ENCODE data around the gene CSMD2.

CSMD2 gene

GRCh38 chr1:33623811-33624210 lies 541.2 kb downstream of the CSMD2 start:
- no peak for DNase-seq

- no peak for DNase-seq
Observed at GRCh38 chr1:33622757-33623156, 542.3 kb downstream of the CSMD2 start.

DNA sequence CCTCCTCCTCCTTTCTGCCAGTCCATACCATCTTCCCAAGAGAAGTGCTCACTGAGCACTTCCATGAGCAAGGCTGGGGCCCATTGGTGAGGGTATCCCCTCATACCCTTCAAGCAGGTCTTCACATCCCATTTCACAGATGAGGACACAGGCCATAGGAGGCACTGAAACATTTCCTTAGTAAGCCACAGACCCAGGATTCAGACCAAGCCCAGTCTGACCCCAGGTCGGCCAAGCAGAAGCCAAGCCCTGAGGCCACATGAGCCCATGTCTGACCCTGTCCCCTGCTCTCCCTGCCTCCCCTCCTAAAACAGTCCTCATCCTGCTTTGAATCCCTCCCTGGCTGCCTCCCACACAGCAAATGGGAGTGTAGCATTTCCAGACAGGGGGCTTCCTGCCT lies 546.4 kb downstream of the CSMD2 start:
- DNase-seq, result no peak

- DNase-seq, result no peak
Observed at GRCh38 chr1:33617451-33617850, 547.6 kb downstream of the CSMD2 start.

DNA sequence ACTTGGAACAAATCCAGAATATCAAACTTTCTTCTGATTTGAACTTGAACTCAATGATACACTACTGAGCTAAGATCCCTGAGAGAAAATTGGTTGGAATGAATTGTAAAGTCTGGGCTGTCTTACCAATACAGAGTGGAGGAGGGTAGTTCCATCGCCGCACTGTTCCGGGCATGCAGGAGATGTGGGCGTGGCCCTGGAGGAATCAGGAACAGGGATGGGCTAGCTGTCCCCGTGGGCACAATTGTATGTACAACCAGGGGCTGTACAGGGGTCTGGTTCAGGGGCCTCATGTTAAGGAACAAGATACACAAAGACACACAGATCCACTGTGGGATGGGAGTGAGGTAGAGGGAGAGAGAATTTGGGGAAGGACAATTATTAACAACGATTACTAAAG lies 548.2 kb downstream of the CSMD2 start:
- no peak for DNase-seq

- no peak for DNase-seq
Observed at GRCh38 chr1:33615546-33615945, 549.5 kb downstream of the CSMD2 start.

DNA sequence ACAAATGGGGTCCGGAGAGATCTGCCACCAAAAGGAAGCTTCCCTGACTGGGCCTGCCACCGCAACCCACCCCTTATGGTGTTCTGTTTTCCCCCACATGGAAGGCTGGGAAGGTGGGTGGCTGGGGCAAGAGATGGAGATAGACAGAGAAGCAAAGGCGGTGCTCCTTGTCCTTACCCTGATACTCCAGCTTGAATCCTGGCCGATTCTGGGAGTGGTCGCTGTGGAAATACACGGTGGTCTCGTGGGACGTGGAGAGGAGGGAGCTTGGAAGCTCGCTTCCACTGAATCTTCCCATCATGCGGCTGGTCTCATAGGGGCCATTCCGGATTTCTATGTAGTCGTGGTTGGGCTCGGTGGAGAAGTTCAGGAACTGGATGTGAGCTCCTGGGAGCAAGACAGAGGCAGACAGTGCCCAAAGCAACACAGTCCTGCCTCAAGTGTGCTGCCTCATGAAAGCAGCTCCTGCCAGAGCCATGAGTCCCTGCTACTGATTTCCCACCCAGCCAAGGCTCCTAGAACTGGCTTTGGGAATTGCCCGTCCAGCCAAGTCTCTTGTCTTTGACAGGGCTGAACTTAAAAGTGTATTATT lies 554.1 kb downstream of the CSMD2 start:
- DNase-seq, result no peak

DNA sequence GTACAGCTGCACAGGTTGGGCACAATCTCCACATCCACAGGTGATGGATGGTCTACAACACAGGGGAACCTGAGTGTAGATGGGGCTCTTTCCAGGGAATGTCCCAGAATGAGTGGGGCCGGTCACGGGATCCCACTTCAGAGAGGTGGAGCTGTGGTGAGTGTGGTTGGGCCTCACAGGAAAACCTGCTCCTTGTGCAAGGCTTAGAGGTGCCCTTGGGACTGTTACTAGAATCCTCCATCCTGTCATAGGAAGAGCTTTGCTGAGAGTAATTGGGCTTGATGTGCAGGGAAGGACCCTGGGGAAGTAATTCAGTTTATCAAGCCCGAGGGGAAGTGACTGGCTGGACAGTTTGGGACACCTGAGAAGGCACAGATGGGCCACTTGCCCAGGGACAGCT lies 554.6 kb downstream of the CSMD2 start:
- DNase-seq, result no peak

GRCh38 chr1:33609739-33610138 lies 555.3 kb downstream of the CSMD2 start:
- no peak for DNase-seq

DNA sequence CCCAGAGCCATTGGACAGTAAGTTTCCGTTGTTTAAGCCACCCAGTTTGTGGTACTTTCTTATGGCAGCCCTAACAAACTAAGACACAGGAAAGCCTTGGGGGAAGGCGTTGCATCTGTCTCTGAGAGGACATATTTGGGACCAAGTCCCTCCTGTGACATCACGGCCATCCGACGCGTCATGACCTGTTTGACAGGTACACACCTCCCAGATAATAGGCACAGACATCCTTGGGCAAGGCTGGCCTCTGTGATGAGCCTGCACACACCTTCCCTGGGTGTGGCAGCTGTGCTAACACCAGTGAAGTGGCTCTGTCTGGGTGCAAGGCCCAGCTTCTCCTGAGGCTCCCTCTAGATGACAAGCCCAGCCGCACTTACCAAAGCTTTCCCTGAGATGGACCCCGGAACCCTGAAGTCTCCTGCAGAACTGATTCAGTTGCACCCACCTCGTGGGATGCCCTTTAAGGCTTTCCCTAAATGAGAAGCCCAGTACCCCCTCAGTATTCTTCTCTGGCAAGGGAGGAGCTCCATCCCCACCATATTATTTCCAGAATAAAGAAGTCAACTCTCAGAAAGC lies 556.1 kb downstream of the CSMD2 start:
- DNase-seq, result no peak

- DNase-seq, result no peak
Observed at GRCh38 chr1:33607444-33608005, 557.5 kb downstream of the CSMD2 start.

DNA sequence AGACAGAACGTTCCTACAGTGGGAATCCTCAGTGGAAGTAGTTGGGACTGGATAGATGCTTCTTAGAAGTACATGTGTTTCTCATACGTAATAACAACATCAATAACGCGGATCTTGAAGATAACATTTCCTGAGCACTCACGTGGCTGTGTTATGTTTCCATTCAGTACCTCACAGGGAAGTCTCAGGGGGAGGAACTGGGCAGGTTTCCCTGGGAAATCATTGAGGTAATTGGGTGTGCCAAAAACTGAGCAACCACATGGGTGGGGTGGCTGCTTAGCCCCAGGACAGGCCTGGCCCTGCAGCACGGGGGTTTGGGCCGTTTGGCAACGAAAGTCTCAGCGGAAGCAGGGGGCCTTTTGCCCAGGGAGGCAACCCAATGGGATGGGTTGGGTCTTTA lies 558.8 kb downstream of the CSMD2 start:
- DNase-seq, result no peak

DNA sequence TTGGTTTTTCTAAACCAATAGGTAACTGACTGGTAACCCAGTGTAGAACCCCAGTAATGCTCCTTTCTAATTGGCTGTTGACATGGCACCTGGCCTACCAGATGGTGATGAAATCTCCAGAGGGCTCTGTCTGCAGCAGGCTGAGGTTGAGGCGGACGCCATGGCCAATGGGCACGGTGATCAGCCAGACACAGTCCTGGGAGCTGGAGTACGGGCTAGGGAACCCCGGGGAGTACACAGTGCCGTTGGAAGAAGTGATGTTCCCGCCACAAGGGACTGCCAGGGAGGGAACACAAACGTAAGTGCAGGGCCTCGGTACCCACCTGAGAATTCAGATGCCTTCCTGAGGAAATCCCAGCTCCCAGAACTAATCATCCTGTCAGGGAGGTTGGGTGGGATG lies 562.8 kb downstream of the CSMD2 start:
- no peak for DNase-seq

DNA sequence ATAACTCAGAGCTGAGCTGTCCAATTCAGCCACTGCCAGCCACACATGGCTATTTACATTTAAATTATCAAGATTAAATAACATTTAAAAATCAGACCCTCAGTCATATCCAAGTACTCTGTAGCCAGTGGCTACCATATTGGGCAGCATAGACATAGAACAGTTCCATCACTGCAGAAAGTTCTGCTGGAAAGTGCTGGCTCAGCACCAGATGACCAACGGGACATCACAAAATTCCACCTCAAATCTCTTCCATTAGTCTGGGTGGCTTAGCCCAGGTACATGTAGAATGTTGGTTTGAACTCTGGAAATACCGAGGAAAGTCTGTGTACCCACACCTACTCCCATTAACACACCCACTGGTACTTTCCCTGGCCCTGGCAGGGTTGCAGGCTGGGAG lies 563.3 kb downstream of the CSMD2 start:
- DNase-seq, result no peak

GRCh38 chr1:33599516-33600115 lies 565.4 kb downstream of the CSMD2 start:
- no peak for DNase-seq

DNA sequence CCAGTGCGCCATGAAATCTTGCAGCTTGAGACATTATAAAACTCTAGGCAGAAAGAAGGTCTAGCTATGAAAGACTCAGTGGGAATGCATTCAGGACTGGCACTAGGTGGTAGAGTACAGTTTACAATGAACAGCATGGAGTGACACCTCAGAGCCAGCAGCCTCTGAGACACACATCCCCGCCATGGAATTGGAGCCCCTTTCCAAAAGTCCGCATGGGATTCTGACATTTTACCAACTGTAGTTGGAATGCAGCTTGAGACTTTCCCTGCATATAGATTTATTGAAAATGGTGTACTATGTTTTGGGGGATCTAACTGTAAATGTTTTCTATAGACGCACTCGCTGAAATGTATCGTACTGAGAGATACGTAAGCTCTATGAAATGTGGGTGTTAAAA lies 576.3 kb downstream of the CSMD2 start:
- DNase-seq, result no peak

DNA sequence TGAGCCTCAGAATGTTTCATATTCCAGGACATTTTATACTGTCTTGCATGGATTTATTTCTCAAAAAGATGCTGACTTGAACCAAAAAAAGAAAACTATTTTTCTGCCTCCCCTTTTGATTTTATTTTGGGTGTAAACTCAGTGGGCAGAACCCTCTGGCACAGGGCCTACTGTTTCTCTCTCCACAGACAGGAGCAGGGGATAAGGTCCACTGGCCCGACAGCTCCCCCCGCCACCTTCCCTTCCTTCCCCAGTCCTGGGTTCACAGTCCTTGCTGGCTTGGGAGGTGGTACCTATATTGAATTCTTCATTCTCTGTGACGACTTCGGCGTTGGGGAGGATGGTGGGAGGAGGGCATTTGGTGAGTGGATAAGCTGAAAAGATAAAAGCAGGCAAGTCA lies 578.2 kb downstream of the CSMD2 start:
- no peak for DNase-seq

DNA sequence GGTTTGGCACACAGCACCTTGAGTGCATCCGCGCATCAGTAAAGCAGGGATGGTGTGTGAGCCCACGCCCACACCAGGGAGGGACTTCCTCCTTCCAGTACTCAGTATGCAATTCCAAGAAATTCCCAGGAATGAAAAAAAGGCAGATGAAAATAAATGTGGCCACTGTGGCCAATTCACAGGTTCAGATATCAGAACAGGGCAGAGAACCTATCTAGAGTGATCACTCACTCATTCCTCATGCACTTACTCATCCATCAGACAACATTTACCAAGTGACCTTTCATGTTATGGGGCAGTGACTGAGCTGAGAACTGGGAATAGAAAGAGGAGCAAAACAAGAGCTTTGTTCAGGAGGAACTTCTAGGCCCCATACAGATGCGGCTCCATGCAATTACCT lies 578.9 kb downstream of the CSMD2 start:
- DNase-seq, result no peak

DNA sequence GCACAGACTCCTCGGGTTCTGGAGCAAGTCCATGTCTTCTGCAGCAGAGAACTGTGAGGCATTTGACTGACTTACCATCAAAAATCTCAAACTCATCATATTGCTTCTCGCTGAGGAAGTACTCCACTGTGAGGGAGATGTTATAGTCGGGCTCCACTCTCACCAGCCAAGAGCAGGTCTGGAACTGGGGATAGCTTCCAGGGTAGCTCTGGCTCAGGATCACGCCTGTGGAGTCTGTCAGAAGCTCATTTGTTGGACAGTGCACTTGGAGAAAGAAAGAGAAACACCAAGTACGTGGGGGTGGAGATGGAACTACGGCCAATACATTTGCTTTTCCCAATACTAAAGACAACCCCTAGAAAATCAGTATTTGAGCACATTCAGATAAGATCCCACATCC lies 581.5 kb downstream of the CSMD2 start:
- DNase-seq, result no peak

DNA sequence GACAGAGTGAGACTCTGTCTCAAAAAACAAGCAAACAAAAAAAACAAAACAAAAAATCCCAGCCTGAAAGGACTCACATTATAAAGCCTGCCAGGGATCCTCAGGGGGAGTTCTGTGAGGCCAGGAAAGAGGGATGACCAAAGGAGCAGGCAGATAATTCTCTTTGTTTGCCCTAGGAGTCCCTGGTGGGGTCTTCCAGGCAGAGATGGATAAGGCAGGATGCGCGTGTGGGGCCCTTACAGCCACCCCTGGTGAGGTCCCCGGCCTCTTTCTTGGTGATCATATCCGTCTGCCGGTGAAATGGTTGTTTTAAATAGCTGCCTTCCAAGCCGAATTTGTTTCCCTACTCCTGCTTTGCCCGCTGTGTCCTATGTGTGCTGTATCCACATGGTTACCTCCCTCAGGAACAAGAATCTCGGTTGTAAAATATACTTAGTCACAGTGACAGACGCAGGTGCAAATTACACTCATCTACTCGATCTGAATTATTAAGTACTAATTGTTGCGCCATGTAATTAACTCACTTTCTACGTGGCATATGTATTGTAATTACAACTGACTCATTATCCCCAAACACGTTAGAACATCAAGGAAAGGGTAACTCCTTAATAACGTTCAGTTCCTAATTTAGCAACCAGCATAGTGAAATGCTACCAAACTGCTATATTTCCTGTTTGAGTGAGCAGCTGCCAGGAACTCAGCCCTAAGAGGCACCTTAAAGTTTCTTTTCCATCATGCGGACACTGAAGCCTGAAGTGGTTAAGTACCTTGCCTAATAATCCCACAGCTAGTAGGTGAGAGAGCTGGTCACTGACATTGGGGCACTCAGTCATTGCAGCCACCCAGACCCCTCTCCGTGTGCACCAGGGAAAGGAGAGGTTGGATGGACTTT lies 586.2 kb downstream of the CSMD2 start:
- no peak for DNase-seq

- DNase-seq, result no peak
Observed at GRCh38 chr1:33577663-33578062, 587.4 kb downstream of the CSMD2 start.

DNA sequence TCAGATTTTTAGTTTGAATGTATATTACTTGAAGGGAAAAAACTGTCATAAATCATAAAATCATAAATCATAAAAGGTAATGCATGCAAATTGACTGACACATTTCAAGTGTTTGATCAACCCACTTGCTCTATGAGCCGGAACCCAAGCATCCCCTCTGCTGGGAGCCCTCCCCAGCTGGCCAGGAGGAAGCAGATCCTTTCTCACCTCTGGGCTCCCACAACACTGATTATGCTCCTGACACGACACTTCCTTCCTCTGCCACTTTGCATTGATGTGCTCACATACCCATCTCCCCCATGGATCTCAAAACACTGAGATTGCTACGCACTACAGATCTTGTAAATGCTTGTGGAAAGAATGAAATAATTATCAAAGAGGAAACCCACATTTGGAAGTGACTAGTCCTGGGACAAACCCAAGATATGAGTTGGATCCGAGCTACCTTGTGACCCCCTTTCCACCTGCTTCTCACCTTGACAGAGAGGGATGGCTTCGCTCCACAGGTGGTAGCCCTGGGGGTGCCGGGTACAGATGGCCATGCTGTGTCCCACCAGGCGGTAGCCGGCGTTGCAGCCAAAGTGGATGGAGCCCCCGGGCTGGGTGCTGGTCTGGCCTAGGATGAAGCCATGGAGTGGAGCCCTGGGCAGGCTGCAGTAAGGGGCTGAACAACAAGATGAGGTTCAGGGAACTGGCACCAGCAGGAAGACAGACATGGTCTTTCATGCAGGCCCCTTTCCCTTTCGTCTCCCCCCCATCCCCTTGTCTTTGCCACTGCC lies 588.0 kb downstream of the CSMD2 start:
- DNase-seq, result no peak
